ENCODE data around the gene THY1.

Gene THY1

GRCh38 chr11:119370486-119371046 is 52.4 kb downstream of the THY1 start:
- no peak for DNase-seq (ENCODE audit: low read depth, low spot score)

GRCh38 chr11:119369132-119369925 is 53.6 kb downstream of the THY1 start:
- no peak for DNase-seq (ENCODE audit: low read depth, low spot score)

- DNase-seq (ENCODE audit: low read depth, low spot score): no peak
Measured at GRCh38 chr11:119368121-119369034, 54.6 kb downstream of the THY1 start.

GRCh38 chr11:119367661-119368120 is 55.3 kb downstream of the THY1 start:
- DNase-seq (ENCODE audit: low read depth, low spot score): no peak

All from smooth muscle cell of the brain vasculature (primary cell).